ENCODE data around the gene GRID2.

The GRID2 gene

GRCh38 chr4:92535599-92535998, 231.8 kb downstream of the GRID2 start:
- no peak for DNase-seq

DNA sequence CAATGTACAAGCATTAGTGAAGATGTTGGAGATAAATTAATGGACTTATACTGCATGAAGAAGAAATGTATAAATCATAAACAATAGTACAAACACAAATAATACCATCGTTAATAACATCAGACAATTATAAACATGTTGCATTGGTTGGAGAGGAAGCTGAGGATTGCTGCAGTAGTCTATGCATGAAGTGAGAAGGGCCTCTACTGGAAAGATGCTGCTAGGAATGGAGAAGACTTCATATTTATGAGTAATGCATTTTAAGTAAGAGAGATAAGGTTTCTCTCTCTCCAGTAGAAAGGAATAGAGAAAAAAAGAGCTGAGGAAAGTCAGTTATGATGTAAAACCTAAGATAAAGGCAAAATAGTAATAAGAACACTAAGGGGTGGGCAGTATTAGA, 247.8 kb downstream of the GRID2 start:
- no peak for DNase-seq

DNA sequence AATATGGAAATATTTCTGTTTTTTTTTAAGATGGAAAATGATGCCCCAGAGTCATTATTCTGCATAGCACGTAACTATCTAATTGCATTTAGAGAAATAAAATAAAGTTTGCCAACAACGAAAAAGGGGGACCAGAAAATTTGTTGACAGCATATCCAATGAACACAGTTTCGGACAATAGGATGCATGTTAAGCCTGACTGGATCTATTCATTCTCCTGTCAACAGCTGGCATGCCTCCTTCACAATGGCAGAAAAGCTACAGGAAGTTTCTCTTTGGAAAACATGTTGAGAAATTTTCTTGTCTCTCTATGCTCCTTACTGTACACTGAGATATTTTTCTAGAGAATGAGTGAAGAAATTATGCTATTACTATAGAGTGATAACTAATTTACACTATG, 262.5 kb downstream of the GRID2 start:
- DNase-seq = no peak

- DNase-seq = no peak
Measured at GRCh38 chr4:92580816-92581215, 277.1 kb downstream of the GRID2 start.

GRCh38 chr4:92599044-92599443, 295.3 kb downstream of the GRID2 start:
- no peak for DNase-seq

DNA sequence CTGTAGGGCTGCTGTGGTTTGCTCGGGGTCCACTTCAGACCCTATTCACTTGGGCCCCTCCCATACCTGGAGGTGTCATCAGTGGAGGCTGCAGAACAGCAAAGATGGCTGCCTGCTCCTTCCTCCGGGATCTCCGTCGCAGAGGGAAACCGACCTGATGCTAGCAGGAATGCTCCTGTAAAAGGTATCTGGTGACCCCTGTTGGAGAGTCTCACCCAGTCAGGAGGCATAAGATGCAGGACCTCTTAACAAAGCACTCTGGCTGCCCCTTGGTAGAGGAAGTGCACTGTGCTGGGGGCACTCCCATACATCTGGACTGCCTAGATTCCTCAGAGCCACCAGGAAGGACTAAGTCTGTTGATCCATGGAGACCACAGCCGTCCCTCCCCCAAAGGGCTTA, 296.9 kb downstream of the GRID2 start:
- no peak for DNase-seq

DNA sequence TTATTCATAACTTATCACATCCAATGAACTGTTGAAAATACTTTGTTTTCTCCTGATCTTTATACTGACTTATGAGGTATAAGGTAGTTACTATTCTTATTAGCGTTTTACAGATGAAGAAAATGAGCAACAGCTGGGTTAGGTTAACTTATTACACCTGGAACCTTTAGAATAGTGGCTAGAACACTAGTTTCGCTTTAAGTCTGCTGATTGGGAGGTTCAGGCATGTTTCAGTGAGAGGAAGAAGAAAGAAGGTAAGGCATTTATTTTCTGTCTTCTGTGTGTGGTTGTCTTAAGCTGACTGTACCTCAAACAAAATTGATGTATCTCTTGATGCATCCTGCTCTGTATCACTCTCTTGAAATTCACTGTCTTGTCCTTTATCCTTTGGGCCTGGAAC, 302.5 kb downstream of the GRID2 start:
- DNase-seq = no peak

DNA sequence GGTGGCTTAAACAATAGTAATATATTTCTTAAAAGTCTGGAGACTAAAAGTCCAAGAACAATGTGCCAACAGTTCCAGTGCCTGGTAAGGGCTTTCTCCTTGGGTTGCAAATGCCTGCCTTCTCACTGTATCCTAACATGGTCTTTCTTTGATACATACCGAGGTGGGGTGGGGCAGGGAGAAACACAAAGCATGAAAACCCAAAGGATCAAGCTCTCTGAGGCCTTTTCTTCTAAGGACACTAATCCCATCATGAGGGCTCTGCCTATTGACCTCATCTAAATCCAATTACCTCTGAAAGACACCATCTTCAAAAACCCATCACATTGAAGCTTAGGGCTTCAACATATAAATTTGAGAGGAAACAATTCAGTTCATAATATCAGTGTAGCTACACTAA, 311.3 kb downstream of the GRID2 start:
- no peak for DNase-seq

DNA sequence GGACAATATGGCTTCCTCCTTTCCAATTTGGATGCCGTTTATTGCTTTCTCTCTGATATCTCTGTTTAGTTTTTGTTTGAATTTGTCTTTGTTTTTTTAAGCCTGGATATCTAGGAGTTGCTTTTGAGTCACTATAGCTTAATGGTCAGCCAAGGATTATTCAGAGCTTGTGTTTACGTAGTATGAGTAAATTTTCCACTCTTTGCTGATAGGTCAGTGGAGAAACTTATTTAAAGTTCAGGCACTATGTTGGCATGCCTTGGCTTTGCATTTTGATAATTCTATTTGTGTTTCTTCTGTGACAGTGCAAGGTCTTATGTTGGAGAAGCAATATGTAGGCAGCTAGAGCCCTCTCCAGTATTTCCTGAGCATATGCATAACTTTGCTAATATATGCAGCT, 315.2 kb downstream of the GRID2 start:
- no peak for DNase-seq

DNA sequence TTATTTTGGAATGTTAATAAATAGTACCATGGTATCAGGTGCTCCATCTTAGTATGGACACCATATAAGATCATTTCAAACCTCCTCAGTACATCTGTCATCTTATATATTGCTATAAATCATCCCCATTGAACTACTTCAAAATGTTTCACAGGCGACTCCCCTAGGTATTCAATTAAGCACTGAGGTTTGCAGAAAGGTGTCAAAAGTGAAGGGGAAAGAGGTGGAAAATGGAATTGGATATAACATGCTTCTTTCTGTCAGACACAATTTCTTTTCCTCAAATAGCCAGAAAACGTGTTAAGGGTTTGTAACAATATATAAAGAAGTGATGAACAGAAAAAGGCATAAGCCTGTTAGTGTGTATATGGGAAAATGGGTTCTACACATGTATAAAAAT, 325.5 kb downstream of the GRID2 start:
- no peak for DNase-seq

DNA sequence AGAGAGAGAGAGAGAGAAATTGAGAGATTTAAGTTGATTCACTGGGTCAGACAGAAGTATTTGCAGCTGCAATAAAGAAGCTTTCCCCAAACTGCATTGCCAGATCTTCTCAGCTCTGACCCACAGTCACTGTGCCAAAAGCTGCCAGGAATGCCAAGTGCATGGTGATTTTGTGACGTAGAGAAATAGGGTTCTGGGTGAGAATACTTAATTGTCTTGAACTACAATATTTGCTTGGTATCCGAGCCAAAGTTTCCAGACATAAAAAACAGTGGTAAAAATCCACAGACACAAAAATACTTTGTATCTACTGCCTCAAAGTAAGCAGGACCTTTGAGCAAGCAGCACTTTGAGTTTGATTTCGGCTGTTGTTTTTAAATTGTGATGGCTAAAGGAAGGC, 331.1 kb downstream of the GRID2 start:
- DNase-seq = no peak

DNA sequence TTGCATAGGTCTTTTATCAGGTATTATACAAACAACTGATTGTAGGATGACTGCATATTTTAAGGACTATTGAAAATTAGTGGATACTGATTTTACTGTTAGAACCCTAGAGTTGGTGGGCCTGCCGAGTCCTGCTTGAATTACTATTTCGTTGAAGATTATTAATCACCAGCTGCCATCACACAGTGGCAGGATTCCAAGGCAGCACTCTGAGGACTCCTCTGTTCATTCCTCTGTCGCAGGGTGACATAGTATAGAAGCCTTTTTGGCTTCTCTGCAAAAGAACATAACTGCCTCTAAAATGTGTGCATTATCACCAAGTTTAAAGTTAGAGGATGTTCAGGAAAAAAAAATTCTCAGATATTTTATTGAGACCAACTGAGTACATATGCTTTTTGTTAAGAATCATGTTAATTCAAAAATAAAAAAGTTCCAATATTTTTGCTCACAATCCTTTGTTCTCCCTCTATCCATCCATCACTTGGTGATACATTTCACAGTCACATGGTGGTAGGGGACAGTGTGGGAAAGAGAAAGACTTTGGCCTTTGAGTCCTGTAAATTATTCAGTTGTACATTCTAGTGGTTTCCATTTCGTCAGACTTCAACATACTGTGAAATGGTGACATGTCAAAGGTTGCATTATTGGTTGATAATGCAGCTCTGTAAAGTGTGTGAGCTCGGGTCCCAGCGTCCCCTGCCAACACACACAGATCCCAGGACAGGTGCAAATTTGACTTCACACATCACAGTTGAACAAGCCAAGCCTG, 332.5 kb downstream of the GRID2 start:
- no peak for DNase-seq

DNA sequence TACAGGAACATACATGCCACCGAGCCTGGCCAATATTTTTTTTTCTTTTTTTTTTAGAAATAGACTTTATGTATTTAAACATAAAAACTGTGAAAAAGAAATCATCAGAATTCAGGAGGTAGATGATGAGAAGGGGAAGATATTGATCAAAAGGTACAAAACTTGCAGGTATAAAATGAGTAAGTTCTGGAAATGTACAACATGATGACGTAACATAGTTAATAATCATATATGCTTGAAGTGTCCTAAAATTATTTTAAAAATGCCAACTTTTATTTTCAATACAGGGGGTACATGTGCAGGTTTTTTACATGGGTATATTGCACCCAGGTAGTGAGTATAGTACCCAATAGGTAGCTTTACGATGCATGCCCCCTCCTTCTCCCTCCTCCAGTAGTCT, 337.6 kb downstream of the GRID2 start:
- DNase-seq = no peak

GRCh38 chr4:92646826-92647225, 343.1 kb downstream of the GRID2 start:
- DNase-seq = no peak

DNA sequence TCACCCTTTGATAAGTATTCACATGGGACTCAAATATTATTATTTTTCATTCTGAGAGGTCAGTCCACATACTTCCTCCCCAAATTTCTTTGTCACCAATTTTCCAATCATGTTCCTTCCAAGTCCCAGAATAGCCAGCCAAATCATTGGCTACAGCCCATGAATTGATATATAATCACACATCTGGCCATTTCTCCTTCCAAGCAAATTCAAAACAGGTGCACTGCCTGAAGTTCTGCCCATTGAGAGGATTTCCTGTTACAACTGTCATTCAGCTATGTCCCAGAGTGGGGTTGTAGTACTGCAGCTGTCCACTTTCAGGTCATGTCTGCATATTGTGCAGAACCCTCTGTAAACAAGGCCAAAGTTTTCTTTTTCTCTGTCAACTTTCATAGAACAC, 347.8 kb downstream of the GRID2 start:
- no peak for DNase-seq

DNA sequence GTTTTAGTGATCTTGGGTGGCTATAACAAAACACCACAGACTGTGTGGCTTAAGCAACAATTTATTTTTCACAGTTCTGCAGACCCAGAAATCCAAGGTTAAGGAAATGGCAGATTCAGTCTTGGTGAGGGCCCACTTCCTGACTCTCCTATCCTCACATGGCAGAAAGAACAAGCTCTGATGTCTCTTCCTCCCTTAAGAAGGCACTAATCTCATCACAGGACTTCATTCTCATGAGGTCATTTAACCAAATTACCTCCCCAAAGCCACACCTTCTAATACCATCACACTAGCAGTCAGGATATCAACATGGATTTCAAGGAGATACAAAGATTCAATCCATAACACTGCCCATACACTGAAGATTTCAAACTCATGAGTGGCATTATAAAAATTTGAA, 350.3 kb downstream of the GRID2 start:
- DNase-seq = no peak

DNA sequence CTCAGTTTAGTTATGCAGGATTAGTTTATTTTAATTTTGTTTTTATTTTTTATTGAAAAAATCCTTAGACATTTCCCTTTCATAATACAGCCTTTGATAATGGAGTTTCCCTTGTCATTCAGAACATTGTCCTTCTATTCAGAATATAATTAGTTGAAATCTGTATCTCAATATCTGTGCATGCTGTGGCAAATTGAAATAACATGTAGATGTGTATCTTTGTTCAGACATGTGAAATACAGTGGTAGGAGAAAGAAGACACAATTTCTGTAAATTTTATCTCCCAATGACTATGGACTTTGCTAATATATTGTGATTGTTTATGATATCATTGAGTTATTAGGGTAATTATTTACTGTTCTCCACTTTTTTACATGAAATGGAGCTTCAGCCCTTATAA, 353.9 kb downstream of the GRID2 start:
- no peak for DNase-seq

GRCh38 chr4:92658318-92658717, 354.6 kb downstream of the GRID2 start:
- DNase-seq = no peak

GRCh38 chr4:92677805-92678204, 374.0 kb downstream of the GRID2 start:
- DNase-seq = no peak

GRCh38 chr4:92678292-92678691, 374.5 kb downstream of the GRID2 start:
- no peak for DNase-seq

DNA sequence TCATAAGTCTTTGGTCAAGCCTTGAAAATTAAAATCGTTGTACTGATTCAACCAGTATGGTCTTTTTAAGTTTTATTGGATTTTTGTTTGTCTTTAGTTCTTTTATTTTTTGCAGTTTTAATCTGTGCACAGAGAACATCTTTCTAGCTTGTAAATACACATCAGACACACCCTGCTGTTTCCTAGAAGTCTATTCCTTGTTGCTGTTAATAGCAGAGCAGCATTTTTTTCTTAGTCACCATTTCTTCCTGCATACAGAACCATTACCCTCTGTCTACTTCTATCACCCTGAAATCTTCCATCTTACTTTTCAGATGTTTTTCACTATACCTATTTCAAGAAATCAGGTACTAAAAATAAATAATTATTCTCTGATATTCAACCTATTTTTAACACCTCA, 375.4 kb downstream of the GRID2 start:
- DNase-seq = no peak

DNA sequence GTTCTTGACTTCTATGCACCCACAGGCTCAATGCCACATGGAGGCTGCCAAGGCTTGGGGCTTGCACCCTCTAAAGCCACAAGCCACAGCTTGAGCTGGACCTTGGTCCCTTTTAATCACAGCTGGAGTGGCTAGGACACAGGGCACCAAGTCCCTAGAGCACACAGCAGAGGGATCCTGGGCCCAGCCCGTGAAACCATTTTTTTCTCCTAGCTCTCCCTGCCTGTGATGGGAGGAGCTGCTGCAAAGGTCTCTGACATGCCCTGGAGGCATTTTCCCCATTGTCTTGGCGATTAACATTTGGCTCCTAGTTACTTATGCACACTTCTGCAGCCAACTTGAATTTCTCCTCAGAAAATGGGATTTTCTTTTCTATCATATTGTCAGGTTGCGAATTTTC, 410.9 kb downstream of the GRID2 start:
- no peak for DNase-seq

DNA sequence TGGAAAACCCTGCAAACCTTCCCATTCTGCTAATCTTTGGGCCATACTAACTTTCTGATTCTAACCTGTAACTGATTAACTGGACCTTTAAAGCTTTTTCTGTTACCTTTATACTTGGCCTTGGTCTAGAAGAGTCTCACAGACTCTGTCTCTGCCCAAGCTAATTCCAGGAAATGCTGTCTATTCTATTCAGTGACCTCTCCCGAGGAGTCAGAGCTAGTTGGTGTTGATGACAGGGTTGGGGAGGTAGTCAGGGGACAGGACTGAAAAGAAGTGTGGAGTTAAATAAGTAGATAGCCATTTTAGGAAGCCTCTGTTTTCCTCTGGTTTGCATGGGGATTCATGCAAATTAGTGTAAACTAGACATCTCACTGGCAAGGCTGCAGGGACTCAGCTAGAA, 429.5 kb downstream of the GRID2 start:
- no peak for DNase-seq

- DNase-seq = no peak
Measured at GRCh38 chr4:92735025-92735665, 431.4 kb downstream of the GRID2 start.

DNA sequence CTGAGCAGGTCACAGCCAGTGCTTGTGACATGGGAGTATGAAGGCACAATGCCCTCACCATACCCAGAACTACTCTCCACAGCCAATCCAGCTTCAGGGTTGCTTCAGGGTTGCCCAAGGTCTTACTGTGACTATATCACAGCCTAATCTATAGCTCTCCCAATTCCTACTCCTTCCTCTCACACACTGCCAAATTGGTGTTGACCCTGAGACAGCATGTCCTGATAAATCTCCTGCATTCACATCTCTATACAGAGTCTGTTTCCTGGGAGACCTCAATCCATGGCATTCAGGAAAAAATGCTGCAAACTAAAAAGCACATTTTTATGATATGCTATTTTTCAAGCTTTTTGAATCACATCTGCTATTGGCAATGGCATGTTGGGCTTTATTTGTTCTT, 456.7 kb downstream of the GRID2 start:
- no peak for DNase-seq

Measured in stimulated activated CD4-positive, alpha-beta T cell treated with anti-CD3 and anti-CD28 coated beads, Interleukin-2, amount 100 ng/mL, for 48 hours (primary cell).